Lung (tissue), 12 donors: Measurements from ENCODE around the gene ZNF362. TPM values are rescaled to one million over a fixed set of nuclear protein-coding genes. Genes with fewer than 3 reads are reported as not detected.

Experiments used
- ATAC-seq: fragments of 200-7000 bp; cut with Tn5 transposase; one replicate; pipeline ENCODE4 v1.9.1; 2020; ENCODE audit warnings: moderate number of reproducible peaks; ENCODE audit not compliant: insufficient read depth, low FRiP score
- DNase-seq, 3 donors: peaks; one replicate each; pipeline ENCODE4 v3.0.0-alpha.2; 2013 to 2017
- H3K27ac ChIP-seq, 2 donors: one replicate each; pipeline ENCODE4 v1.5.1; 2013; ENCODE audit warnings: mild to moderate bottlenecking in 2 of 2, moderate library complexity in 2 of 2, control low read depth in 1 of 2, inconsistent platforms in 1 of 2, low read depth in 1 of 2, low read length in 1 of 2
- H3K27me3 ChIP-seq, 3 donors: one replicate each; pipeline ENCODE4 v1.5.1; 2013; ENCODE audit warnings: low read length in 2 of 3; ENCODE audit not compliant: control insufficient read depth in 3 of 3, insufficient read depth in 3 of 3
- H3K36me3 ChIP-seq, 4 donors: one replicate each; pipeline ENCODE4 v1.5.1; 2013; ENCODE audit warnings: low read length in 4 of 4, mild to moderate bottlenecking in 1 of 4, moderate library complexity in 1 of 4; ENCODE audit not compliant: control insufficient read depth in 4 of 4, insufficient read depth in 4 of 4
- H3K4me1 ChIP-seq, 5 donors: one replicate each; pipeline ENCODE4 v1.5.1; 2013; ENCODE audit warnings: low read length in 5 of 5, mild to moderate bottlenecking in 2 of 5, moderate library complexity in 1 of 5; ENCODE audit not compliant: control insufficient read depth in 5 of 5, insufficient read depth in 5 of 5
- H3K4me3 ChIP-seq: one replicate; pipeline ENCODE4 v1.5.1; 2013; ENCODE audit warnings: mild to moderate bottlenecking, control low read depth, moderate library complexity
- H3K9ac ChIP-seq, 2 donors: one replicate each; pipeline ENCODE4 v1.5.1; 2013; ENCODE audit warnings: low read length in 2 of 2, control low read depth in 1 of 2; ENCODE audit not compliant: insufficient read depth in 1 of 2
- H3K9me3 ChIP-seq, 4 donors: one replicate each; pipeline ENCODE4 v1.5.1; 2013; ENCODE audit warnings: low read length in 3 of 4, mild to moderate bottlenecking in 1 of 4, moderate library complexity in 1 of 4; ENCODE audit not compliant: control insufficient read depth in 4 of 4, insufficient read depth in 3 of 4
- WGBS, 2 donors: extraction: QIAGEN DNeasy Blood & Tissue Kit; methylation state at CpG; one replicate each; pipeline ENCODE4 v1.1.7; 2013; 5-methylcytosine and 5-hydroxymethylcytosine counted together
- polyA plus RNA-seq, 2 donors: library from polyadenylated mRNA; stranded (reverse); fragments of 200-250 nt; gene quantifications; one replicate each; pipeline ENCODE4 v1.2.1, GENCODE V29; 2013
- total RNA-seq, 2 donors: library from RNA; depleted of rRNA in 1 of 2; stranded (reverse); fragments of >200 nt in 1 of 2; gene quantifications; one replicate each; pipeline ENCODE4 v1.2.1, GENCODE V29; 2014 to 2021
- TF ChIP-seq, protein P1 (sequence below): IDR thresholded peaks from 2 replicates; pipeline ENCODE4 v1.5.1; 2012; ENCODE audit warnings: mild to moderate bottlenecking; ENCODE audit errors: control extremely low read depth, extremely low read depth
- donor health status: control.
- donor health status: control.
- donor health status: Bipolar disorder and iron deficiency.
- donor health status: healthy.
- donor health status: DM: yes; HTN: yes; CAD: no.

Gene ZNF362
- total and polyA plus RNA-seq, 4 donors: 10.2 to 35.0 (median 16.5) TPM

DNA sequence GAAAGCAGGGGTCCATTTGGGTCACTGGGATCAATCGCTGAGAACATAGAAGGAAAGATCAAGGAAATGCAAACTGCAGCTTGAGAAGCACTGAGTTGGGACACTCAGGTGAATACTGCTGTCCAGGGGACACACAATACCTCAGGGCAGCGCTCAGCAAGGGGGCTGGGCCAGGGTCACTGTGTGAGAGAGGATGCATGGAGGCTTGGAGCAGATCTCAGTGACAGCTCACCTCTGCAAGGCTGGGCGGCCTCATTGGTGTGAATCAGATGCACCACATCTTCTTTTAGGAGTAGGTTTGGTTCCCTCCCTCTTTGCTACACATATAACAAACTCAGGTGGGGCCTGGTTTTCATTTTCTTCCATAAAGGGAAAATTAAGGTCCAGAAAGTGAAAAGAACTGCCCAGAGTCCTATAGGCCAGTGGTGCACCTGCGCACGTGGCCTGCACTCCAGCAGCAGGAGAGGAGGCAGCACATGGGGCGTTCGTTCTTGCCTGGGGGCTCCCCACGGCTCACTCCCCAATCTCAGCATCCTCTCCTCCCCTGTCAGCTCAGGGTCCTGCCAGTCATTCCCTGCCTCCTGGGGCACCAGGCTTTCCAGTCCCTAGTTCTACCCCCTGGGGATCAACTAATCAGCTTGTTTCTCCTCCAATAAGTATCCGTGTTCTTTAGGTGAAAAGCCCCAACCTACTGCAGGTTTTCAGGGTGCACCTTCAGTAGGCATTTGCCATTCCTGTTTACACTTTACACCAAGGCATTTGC is 63.1 kb downstream of the ZNF362 start:
- WGBS, 2 donors: 90% methylated on average over 8 to 9 of the region's 9 CpGs
- DNase-seq: no peak
- H3K9me3 ChIP-seq: no peaks in the 10 kb centered on the region
- H3K4me1 ChIP-seq: no peaks in the 10 kb centered on the region
- peaks cover 0 to 3% (median 0%) of the 10 kb centered on the region in 3 donors for H3K27me3 ChIP-seq
- peaks cover 15 to 21% (median 17%) of the 10 kb centered on the region in 4 donors for H3K36me3 ChIP-seq
- no peak overlapping the region for H3K27ac ChIP-seq
- TF ChIP-seq, protein P1, sequence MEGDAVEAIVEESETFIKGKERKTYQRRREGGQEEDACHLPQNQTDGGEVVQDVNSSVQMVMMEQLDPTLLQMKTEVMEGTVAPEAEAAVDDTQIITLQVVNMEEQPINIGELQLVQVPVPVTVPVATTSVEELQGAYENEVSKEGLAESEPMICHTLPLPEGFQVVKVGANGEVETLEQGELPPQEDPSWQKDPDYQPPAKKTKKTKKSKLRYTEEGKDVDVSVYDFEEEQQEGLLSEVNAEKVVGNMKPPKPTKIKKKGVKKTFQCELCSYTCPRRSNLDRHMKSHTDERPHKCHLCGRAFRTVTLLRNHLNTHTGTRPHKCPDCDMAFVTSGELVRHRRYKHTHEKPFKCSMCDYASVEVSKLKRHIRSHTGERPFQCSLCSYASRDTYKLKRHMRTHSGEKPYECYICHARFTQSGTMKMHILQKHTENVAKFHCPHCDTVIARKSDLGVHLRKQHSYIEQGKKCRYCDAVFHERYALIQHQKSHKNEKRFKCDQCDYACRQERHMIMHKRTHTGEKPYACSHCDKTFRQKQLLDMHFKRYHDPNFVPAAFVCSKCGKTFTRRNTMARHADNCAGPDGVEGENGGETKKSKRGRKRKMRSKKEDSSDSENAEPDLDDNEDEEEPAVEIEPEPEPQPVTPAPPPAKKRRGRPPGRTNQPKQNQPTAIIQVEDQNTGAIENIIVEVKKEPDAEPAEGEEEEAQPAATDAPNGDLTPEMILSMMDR: no peak
- ATAC-seq: no peak
- H3K4me3 ChIP-seq: no peak overlapping the region
- H3K9ac ChIP-seq: no peak overlapping the region

DNA sequence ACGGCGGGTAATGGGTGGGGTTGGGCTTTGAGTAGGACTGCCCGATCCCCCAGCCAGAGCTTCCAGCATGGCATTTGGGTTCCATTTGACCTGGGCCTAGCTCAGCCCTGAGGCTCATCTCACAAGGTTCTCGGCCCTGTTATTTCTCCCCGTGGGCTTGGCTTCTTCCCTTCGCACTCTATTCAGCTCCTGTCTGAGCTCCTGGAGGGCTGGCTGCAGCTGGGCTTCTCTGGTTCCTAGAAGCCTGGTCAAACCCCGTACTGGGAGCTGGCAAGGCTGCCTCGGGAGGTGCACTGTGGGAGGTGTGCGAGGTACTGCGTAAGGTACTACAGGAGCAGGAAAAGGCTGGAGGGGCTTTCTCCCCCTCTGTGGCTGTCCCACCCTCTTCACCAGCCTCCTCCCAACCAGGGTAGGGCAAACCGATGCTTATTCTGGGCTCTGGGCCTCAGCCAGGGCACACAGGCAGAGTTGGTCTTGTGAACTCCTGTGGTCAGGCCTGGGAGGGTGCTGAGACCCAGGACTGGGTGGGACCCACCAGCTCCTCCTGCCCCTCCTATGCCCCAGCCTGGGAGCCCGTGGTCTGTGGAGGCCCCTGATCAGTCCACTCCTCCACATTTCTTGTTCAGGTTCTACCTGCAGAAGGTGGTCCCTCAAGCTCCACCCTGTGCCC is 63.8 kb downstream of the ZNF362 start:
- H3K9ac ChIP-seq: no peak overlapping the region
- H3K27ac ChIP-seq: no peak overlapping the region
- no peaks in the 10 kb centered on the region for H3K4me1 ChIP-seq
- H3K36me3 ChIP-seq: peaks cover 22 to 28% (median 23%) of the 10 kb centered on the region in 4 donors
- H3K9me3 ChIP-seq: no peaks in the 10 kb centered on the region
- H3K27me3 ChIP-seq: peaks cover 0 to 3% (median 0%) of the 10 kb centered on the region in 3 donors
- no peak for ATAC-seq
- TF ChIP-seq, protein P1: no peak
- WGBS, 2 donors: 84 to 87% methylated on average over 12 of the region's 12 CpGs
- DNase-seq: no peak
- no peak overlapping the region for H3K4me3 ChIP-seq

DNA sequence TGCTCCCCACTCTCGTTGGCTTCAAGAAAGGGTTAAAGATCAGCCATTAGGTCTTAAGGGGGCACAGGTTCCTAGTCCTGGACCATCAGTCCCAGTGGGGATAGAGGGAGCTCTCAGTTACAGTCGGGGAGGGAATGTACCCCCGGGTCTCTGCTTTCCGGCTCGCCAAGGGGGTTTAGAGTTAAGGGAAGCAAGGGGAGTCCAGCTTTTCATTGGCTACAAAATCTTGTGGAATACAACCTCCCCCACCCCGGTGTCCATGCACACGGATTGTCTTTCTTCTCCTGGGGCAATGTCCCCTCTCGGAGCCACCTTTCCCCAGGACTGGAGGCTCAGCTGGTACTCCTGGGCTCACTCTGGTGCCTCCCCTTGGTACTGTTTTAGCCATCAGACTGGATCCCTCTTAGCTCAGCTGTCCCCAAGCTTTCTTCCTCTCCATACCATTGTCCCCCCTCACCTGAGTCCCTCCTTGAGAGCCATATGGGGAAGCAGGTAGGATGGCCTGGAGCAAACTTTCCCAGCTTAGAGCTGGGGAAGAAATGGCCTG is 64.4 kb downstream of the ZNF362 start, which contains the start of gene A3GALT2:
Gene A3GALT2, minus strand, starts transcription at position 480 of the 547 bp plus-strand sequence. Its CDS starts 0 bp downstream, at position 480.
- Histone ChIP-seq H3K27me3 (peaks cover 0 to under 1% (median 0%) of the 10 kb centered on the region in 3 donors), H3K9ac (no peak within 1 kb of the TSS), H3K4me1 (no peaks in the 10 kb centered on the region), H3K4me3 (no peak within 1 kb of the TSS), H3K27ac (no peak within 1 kb of the TSS), H3K36me3 (peaks cover 28 to 34% (median 29%) of the 10 kb centered on the region in 4 donors), H3K9me3 (no peaks in the 10 kb centered on the region)
- TF ChIP-seq, protein P1: no peak
- DNase-seq (no peak), ATAC-seq (no peak)
- 77 to 85% methylated on average over 8 of the region's 8 CpGs for WGBS, 2 donors
